BJ (cell line): ENCODE measurements around the gene GLYR1. TPM values are rescaled to one million over a fixed set of nuclear protein-coding genes. Genes with fewer than 3 reads are reported as not detected.
"Not testable (repeated sequence)": the region's sequence is repeated elsewhere in the genome, so short reads cannot be mapped to it uniquely, and the experiment has no call there.

Experiments used
- CTCF ChIA-PET: fragments of 350-600 bp; formaldehyde crosslinking; extraction: SDS; loops from one replicate; lab custom pipeline; 2021; ENCODE audit warnings: antibody characterized with exemption, inconsistent platforms; lab: Yijun Ruan, JAX
- POLR2A ChIA-PET: fragments of 300-600 bp; sonication (Branson Sonifier 250); formaldehyde crosslinking; extraction: SDS; loops from one replicate; lab custom pipeline; 2021; ENCODE audit warnings: antibody characterized with exemption; lab: Charles Lee
- DNase-seq: peaks from one replicate; pipeline ENCODE4 v3.0.0-alpha.2; 2011; ENCODE audit warnings: low read depth
- H3K27me3 ChIP-seq: 2 replicates; pipeline ENCODE4 v1.6.0; 2011; ENCODE audit warnings: low read length; ENCODE audit not compliant: control insufficient read depth, insufficient read depth
- H3K36me3 ChIP-seq: 2 replicates; pipeline ENCODE4 v1.5.1; 2011; ENCODE audit warnings: low read length; ENCODE audit not compliant: control insufficient read depth, insufficient read depth
- H3K4me3 ChIP-seq: 2 replicates; pipeline ENCODE4 v1.5.1; 2011; ENCODE audit warnings: low read depth, mild to moderate bottlenecking, control low read depth, low read length
- polyA minus RNA-seq: library from RNA; depleted of rRNA, polyadenylated mRNA; stranded (reverse); fragments of >200 nt; gene quantifications from 2 replicates; pipeline ENCODE4 v1.2.3, GENCODE V29; 2011; rRNA and poly(A)+ RNA removed
- polyA plus RNA-seq: library from polyadenylated mRNA; depleted of rRNA; stranded (reverse); fragments of >200 nt; gene quantifications from 2 replicates; pipeline ENCODE4 v1.2.3, GENCODE V29; 2011; rRNA removed
- TF ChIP-seq, protein P1 (sequence below): IDR thresholded peaks from 2 replicates; pipeline ENCODE4 v1.5.1; 2011; ENCODE audit warnings: low read depth, mild to moderate bottlenecking, control low read depth, inconsistent platforms, low read length, moderate library complexity; ENCODE audit not compliant: insufficient read depth

Gene GLYR1
- polyA plus RNA-seq (34.0 and 41.6 TPM in 2 replicates), polyA minus RNA-seq (21.7 and 24.9 TPM in 2 replicates)

DNA sequence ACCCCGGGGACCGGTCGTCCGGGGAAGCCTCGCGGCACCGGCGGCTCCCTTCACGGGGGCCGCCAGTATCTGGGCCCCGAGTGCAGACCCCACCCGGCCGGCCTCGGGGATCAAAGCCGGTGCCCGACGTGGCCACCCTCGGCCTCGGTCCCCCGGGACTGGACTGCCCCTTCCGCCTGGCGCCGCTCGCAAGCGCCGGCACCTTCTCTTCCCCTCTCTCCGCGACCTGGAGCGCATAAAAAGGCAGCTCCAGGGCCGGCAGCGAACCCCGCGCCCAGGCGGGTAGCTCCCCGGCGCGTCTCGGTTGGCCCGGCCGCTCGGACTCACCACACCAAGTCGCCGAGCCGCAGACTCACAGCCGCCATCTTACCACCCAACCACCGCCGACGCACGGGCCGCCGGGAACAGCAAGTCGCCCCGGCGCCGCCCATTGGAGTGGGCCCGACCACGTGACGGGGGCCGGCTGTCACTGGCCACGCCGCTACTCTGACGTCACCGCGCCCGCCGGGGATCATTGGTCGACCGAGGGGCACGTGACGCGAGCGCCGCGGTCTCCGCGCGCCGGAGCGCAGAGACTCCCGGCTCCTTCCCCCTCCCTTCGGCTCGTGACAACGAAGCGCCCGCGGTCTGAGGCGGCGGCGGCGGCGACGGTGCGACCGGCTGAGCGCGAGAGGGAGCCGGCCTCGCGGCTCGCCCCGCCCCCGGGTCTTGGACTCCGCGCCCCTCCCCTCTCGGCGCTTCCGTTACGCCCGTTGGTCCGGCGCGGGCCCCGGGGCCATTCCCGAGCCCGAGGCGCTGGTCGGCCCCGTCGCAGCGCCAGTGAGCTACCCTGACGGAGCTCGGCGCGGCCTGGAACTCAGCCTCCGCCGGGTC is at the start of gene GLYR1, which contains the start of gene UBN1:
TSS of gene GLYR1 (minus strand) at position 388 of the 873 bp plus-strand sequence. CDS start at position 365, 23 bp downstream.
TSS of gene UBN1 (plus strand) at position 581 of the 873 bp plus-strand sequence. CDS start 5,437 bp downstream, outside the sequence.
- CTCF ChIA-PET, result interaction anchor here (1.3 kb wide), 1 partner anchor 109 kb away, joined by 4 read pairs; no protein-coding TSS in a partner anchor

DNA sequence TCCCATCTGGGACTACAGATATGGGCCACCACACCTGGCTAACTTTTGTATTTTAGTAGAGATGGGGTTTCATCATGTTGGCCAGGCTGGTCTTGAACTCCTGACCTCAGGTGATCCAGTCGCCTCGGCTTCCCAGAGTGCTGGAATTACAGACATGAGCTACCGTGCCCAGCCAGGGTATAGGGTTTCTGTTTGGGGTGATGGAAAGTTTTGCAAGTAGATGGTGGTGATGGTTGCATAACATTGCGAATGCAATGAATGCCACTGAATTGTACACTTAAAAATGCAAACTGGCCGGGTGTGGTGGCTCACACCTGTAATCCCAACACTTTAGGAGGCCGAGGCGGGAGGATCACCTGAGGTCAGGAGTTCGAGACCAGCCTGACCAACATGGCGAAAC is 49.7 kb upstream of the GLYR1 start:
- POLR2A ChIA-PET, DNase-seq: not testable (repeated sequence)
- CTCF ChIA-PET, result interaction anchor here (1.1 kb wide), 1 partner anchor 59 kb away, joined by 3 read pairs; no protein-coding TSS in a partner anchor

More for the DNA sequence above, at the start of gene GLYR1, which contains the start of gene UBN1:
- H3K36me3 ChIP-seq, result peaks cover 3% of the 10 kb centered on the region
- H3K4me3 ChIP-seq, result peak within 1 kb of the TSS; percentile 97
- peak; percentile 70 for DNase-seq
- POLR2A ChIA-PET, result interaction anchor here (0.6 to 1.0 kb wide), 3 partner anchors 13 to 109 kb away, joined by 3 to 6 read pairs (median 6); no protein-coding TSS in a partner anchor
- TF ChIP-seq, protein P1, sequence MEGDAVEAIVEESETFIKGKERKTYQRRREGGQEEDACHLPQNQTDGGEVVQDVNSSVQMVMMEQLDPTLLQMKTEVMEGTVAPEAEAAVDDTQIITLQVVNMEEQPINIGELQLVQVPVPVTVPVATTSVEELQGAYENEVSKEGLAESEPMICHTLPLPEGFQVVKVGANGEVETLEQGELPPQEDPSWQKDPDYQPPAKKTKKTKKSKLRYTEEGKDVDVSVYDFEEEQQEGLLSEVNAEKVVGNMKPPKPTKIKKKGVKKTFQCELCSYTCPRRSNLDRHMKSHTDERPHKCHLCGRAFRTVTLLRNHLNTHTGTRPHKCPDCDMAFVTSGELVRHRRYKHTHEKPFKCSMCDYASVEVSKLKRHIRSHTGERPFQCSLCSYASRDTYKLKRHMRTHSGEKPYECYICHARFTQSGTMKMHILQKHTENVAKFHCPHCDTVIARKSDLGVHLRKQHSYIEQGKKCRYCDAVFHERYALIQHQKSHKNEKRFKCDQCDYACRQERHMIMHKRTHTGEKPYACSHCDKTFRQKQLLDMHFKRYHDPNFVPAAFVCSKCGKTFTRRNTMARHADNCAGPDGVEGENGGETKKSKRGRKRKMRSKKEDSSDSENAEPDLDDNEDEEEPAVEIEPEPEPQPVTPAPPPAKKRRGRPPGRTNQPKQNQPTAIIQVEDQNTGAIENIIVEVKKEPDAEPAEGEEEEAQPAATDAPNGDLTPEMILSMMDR, result no peak
- H3K27me3 ChIP-seq, result no peaks in the 10 kb centered on the region

DNA sequence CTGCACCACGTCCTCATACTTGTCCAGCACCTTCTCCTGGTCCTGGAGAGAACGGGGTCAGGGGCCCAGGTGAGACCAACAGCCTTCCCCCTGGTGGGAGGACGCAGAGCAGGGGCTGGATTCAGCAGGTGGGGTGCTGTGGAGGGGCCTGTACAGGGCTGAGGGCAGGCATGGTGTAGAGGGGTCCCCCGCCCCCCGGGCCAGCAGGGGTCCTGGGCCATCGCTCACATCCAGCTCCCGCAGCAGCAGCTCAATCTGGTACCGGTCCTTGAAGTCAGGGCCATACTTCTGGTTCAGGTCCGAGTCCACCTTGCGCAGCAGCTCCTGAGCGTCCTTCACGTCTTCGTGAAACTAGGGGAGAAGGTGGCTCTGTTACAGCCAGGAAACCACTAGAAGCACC is 48.3 kb upstream of the GLYR1 start:
- Histone ChIP-seq H3K36me3 (0 out of 2 replicates have a peak, but pooled peaks cover 2% of the 10 kb centered on the region), H3K4me3 (no peak overlapping the region), H3K27me3 (no peaks in the 10 kb centered on the region; the same call in 1 of the 2 replicates)
- POLR2A ChIA-PET, result no interaction called here
- TF ChIP-seq, protein P1, result no peak
- DNase-seq, result no peak
- CTCF ChIA-PET, result interaction anchor here (0.7 to 1.2 kb wide), 2 partner anchors 61 to 197 kb away, joined by 3 read pairs; no protein-coding TSS in a partner anchor

More for the DNA sequence above, 49.7 kb upstream of the GLYR1 start:
- not testable (repeated sequence) for H3K36me3 ChIP-seq, H3K27me3 ChIP-seq, H3K4me3 ChIP-seq

DNA sequence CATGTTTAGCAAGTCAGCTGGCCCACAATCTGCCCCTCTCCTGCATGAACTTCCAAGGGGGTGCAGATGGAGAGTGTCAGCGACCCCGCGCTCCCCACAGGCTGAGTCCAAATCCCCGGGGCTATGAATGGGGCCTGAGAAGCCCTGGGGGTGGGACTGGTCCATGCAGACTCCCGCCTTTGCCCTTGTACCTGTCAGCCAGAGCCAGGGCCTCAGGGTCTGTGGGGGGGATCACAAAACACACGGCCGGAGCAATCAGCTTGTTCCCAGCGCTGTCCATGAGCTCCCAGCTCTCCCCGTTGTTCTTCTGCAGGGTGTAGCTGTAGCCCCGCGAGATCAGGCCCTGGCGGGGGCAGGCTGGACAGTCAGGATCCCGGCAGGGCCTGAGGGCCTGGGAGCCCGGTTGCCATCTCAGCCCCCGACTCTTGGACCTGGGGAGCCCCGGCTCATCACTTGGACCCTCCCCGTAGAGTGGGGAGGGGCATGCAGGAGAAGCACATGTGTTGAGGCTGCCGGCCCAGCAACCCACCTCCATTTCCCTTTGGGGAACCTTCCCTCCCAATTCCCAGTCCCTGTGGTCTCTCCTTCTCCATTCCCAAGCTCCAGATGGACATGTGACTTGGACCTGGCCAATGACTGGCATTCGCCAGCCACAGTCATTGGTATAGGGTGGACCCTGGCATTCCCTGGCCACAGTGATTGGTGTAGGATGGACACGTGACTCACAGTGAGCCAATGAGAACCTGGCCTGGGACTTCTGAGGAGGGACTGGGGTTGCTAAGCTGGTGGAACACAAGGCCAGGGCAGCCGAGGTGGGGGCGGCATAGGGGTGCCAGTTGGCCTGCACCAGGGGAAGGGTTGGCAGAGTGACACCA is 47.4 kb upstream of the GLYR1 start:
- H3K27me3 ChIP-seq, result no peaks in the 10 kb centered on the region; the same call in 1 of the 2 replicates
- ChIA-PET CTCF (interaction anchor here (0.7 to 1.2 kb wide), 2 partner anchors 62 to 197 kb away, joined by 3 read pairs; no protein-coding TSS in a partner anchor), POLR2A (no interaction called here)
- no peak overlapping the region for H3K4me3 ChIP-seq
- DNase-seq, result no peak
- peaks cover 5% of the 10 kb centered on the region; the same call in 1 of the 2 replicates for H3K36me3 ChIP-seq
- TF ChIP-seq, protein P1, result no peak
